Neutrophil (primary cell): ENCODE results near the gene LINGO1.

Source experiments
- H3K27ac ChIP-seq: fragments of 200-600 bp; sonication (generic); 2 replicates; pipeline ENCODE4 v1.5.1; 2016; ENCODE audit warnings: mild to moderate bottlenecking, moderate library complexity
- H3K27me3 ChIP-seq: fragments of 200-600 bp; sonication (generic); 2 replicates; pipeline ENCODE4 v1.6.0; 2016; ENCODE audit warnings: mild to moderate bottlenecking
- H3K36me3 ChIP-seq: fragments of 200-600 bp; sonication (generic); 2 replicates; pipeline ENCODE4 v1.5.1; 2017
- H3K4me1 ChIP-seq, 2 experiments: fragments of 200-600 bp in 1 of 2; sonication (generic) in 1 of 2; 1 replicate in 1 of 2; 2 replicates in 1 of 2; pipeline versions ENCODE4 v1.5.1 to v1.6.1; 2013 to 2016; ENCODE audit warnings: low read depth in 1 of 2, low read length in 1 of 2, mild to moderate bottlenecking in 1 of 2, moderate library complexity in 1 of 2; ENCODE audit not compliant: control insufficient read depth in 1 of 2, insufficient read depth in 1 of 2
- H3K4me3 ChIP-seq, 2 experiments: fragments of 200-600 bp in 1 of 2; sonication (generic) in 1 of 2; 1 replicate in 1 of 2; 2 replicates in 1 of 2; pipeline ENCODE4 v1.5.1; 2013 to 2016; ENCODE audit warnings: low read depth in 1 of 2, low read length in 1 of 2, mild to moderate bottlenecking in 1 of 2, moderate library complexity in 1 of 2
- H3K9me3 ChIP-seq: fragments of 200-600 bp; sonication (generic); 2 replicates; pipeline ENCODE4 v1.5.1; 2016
- CTCF ChIP-seq: fragments of 200-600 bp; sonication (generic); IDR thresholded peaks from 2 replicates; pipeline ENCODE4 v1.5.1; 2016; ENCODE audit warnings: antibody characterized with exemption

LINGO1 gene

DNA sequence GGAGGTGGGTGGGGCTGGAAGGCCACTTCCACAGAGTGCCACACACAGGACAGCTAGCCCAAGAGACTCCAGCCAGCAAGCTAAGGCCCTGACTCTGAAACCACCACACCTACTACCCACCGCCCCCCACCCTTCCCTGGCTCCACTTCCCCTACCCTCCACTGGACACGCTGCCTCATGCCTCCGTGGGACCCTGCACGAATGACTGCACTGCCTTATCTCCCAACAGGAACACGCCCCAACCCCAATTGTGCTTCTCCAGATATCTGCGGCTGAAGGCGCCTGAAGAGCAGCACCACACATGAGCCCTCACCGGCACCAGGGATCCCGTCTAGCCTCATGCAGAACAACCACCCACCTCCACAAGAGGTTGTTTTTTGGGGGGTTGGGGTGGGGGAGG lies 2.7 kb downstream of the LINGO1 start:
- Histone ChIP-seq H3K36me3 (no peaks in the 10 kb centered on the region), H3K4me3 (no peak overlapping the region), H3K4me1 (peaks cover 7 to 14% of the 10 kb centered on the region in 2 experiments), H3K27me3 (peaks cover 90% of the 10 kb centered on the region), H3K27ac (no peak overlapping the region), H3K9me3 (no peaks in the 10 kb centered on the region)
- TF ChIP-seq CTCF, result no peak

DNA sequence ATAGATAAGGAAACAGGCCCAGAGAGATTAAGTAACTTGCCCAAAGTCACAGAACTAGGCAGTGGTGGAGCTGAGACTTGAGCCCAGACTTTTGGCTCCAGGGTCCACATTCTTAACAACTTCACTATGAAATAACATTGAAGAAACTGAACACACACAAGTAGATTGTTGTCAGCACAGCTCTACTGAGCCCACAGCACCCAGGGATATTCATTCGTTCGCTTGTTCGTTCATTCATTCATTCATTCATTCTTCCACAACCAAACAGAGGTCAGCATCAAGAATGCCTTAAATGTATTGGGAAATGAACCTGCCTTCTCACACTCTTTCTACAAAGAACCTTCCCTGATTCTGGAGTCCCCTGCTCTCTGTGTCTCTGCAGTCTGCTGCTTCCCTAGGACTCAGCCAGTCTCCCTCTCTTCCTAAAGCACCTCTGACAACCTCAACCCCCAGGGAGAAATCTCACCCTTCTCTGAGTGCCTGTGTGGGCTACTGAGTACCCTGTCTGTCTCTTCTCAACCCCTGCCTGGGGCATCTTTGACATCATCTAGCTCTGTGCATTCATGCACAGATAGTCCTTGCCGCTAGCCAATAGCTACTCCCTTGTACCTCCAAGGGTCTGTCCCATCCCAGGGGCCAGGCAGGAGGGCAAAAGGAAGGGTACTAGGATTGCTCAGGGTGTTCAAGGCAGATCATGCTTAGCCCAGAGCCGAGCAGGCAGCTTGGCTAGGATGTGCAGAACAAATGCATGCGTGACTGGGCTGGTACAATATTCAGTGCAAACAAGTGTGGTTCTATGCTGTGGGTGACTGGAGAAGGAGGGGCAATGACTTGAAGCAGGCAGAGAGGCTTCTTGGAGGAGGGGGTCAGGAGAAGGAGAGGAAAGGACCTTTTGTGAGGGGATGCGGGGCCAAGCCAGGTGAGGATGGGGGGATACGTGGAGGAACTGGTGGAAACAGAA lies 3.4 kb downstream of the LINGO1 start:
- H3K36me3 ChIP-seq, result no peaks in the 10 kb centered on the region
- H3K4me3 ChIP-seq, result no peak overlapping the region
- H3K27me3 ChIP-seq, result peaks cover 83% of the 10 kb centered on the region
- peaks cover 7 to 14% of the 10 kb centered on the region in 2 experiments for H3K4me1 ChIP-seq
- H3K27ac ChIP-seq, result no peak overlapping the region
- H3K9me3 ChIP-seq, result no peaks in the 10 kb centered on the region
- TF ChIP-seq CTCF, result no peak

DNA sequence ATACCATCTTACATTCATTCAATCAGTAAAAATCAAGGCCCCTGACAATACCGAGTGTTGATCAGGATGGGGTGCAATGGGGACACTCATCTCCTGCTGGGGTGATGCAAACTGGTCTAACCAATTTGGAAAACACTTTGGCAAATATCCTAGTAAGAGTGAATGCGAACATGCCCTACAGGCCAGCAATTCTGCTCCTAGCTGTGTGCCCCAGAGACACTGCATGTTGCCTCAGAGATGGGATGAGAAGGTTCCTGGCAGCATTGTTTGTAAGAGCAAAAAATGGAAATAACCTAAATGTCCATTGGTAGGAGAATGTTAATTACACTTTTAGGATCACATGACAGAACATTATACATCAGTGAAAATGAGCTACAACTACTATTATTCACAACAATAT lies 4.7 kb downstream of the LINGO1 start:
- H3K4me3 ChIP-seq, result no peak overlapping the region
- H3K36me3 ChIP-seq, result no peaks in the 10 kb centered on the region
- peaks cover under 1 to 6% of the 10 kb centered on the region in 2 experiments for H3K4me1 ChIP-seq
- no peak for TF ChIP-seq CTCF
- H3K27ac ChIP-seq, result no peak overlapping the region
- no peaks in the 10 kb centered on the region for H3K9me3 ChIP-seq
- H3K27me3 ChIP-seq, result peaks cover 69% of the 10 kb centered on the region

DNA sequence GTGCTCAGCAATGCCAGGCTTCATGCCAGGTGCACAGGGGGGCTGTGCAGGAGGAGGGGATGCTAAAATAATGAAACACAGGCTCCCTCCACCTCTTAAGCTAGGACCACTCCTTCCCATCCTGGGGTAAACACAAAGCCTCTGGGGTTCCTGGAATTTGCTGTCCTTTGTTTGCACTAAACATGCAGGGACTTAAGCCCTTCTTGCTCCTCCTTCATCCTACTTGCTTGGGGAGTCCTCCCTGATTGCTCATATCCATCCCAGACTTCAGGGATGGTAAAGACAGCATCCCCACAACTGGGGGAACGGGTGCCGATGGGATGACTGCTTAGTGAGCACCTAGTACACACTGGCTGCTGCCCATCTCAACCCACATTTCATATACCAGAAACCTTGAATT lies 5.1 kb downstream of the LINGO1 start:
- peaks cover 65% of the 10 kb centered on the region for H3K27me3 ChIP-seq
- peaks cover 0 to 3% of the 10 kb centered on the region in 2 experiments for H3K4me1 ChIP-seq
- no peaks in the 10 kb centered on the region for H3K9me3 ChIP-seq
- H3K36me3 ChIP-seq, result no peaks in the 10 kb centered on the region
- no peak overlapping the region for H3K4me3 ChIP-seq
- no peak for TF ChIP-seq CTCF
- H3K27ac ChIP-seq, result no peak overlapping the region

DNA sequence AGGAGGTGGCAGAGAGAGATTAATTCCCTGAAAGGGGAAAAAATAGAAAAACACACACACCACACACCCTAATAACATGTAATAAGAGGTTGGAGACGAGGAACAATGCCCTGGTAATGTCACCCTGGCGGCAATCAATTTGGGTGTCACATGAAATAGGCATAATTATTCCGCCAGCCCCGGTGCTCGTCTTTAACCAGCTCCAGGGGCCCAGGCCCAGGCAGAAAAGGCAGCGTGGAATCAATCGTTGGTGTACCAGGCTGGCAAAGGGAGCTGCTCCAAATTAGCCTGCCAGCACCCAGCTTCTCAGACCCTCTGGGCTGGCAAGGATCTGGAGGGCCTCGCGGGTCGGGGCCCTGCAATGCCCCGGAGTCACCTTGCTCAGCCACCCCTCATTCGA lies 5.6 kb downstream of the LINGO1 start:
- no peak for TF ChIP-seq CTCF
- Histone ChIP-seq H3K27me3 (peaks cover 64% of the 10 kb centered on the region), H3K36me3 (no peaks in the 10 kb centered on the region), H3K9me3 (no peaks in the 10 kb centered on the region), H3K4me3 (no peak overlapping the region), H3K27ac (no peak overlapping the region), H3K4me1 (peaks cover 0 to 1% of the 10 kb centered on the region in 2 experiments)
